HepG2 (cell line): ENCODE results near the gene ESYT2. TPM values are rescaled to one million over a fixed set of nuclear protein-coding genes. Genes with fewer than 3 reads are reported as not detected.
A peak's percentile ranks its signal among the peaks of the same experiment; 100 is the strongest.

Source experiments
- BCL3 ChIP-seq: sonication (generic); formaldehyde crosslinking; IDR thresholded peaks from 2 replicates; pipeline ENCODE4 v1.5.1; 2020; ENCODE audit warnings: mild to moderate bottlenecking, missing genetic modification reagents, moderate library complexity
- FOXM1 ChIP-seq: sonication (generic); formaldehyde crosslinking; IDR thresholded peaks from 2 replicates; pipeline ENCODE4 v1.5.0; 2020; ENCODE audit warnings: missing genetic modification reagents
- GZF1 ChIP-seq: sonication (generic); formaldehyde crosslinking; IDR thresholded peaks from 2 replicates; pipeline ENCODE4 v1.5.1; 2020; ENCODE audit warnings: mild to moderate bottlenecking, missing genetic modification reagents
- PITX1 ChIP-seq: sonication (generic); formaldehyde crosslinking; IDR thresholded peaks from 2 replicates; pipeline ENCODE4 v1.5.1; 2020; ENCODE audit warnings: mild to moderate bottlenecking, missing genetic modification reagents
- RERE ChIP-seq: IDR thresholded peaks from 2 replicates; pipeline ENCODE4 v1.6.1; 2016; ENCODE audit warnings: low read depth, missing genetic modification reagents, missing compliant biosample characterization
- SSRP1 ChIP-seq: IDR thresholded peaks from 2 replicates; pipeline ENCODE4 v1.6.1; 2016; ENCODE audit warnings: control low read depth
- U2AF1 ChIP-seq: fragments of 200-400 bp; formaldehyde crosslinking; optimal IDR thresholded peaks from 2 replicates; pipeline ENCODE3; 2017; ENCODE audit warnings: mild to moderate bottlenecking, low read depth, low read length
- ZFP82 ChIP-seq: sonication (generic); formaldehyde crosslinking; IDR thresholded peaks from 2 replicates; pipeline ENCODE4 v1.5.1; 2020; ENCODE audit warnings: mild to moderate bottlenecking, missing genetic modification reagents, borderline replicate concordance
- ZNF142 ChIP-seq: sonication (generic); formaldehyde crosslinking; IDR thresholded peaks from 2 replicates; pipeline ENCODE4 v1.4.0; 2020; ENCODE audit warnings: missing genetic modification reagents
- ZNF329 ChIP-seq: sonication (generic); formaldehyde crosslinking; IDR thresholded peaks from 2 replicates; pipeline ENCODE4 v1.9.0; 2021; ENCODE audit warnings: low read depth, mild to moderate bottlenecking, missing genetic modification reagents
- ZNF740 ChIP-seq: sonication (generic); formaldehyde crosslinking; IDR thresholded peaks from 2 replicates; pipeline ENCODE4 v1.4.0; 2020; ENCODE audit warnings: missing genetic modification reagents
- polyA plus RNA-seq, 8 experiments: library from polyadenylated mRNA; depleted of rRNA in 3 of 8; stranded (reverse) in 7 of 8; unstranded in 1 of 8; fragments of >200 nt; fragmentation: Illumina TruSeq in 4 of 8; extraction: Trizol in 4 of 8; gene quantifications; 2 replicates each; pipeline versions ENCODE4 v1.2.1 to v1.2.3, GENCODE V29; 2011 to 2016; ENCODE audit warnings: low read depth in 4 of 8, missing spikeins in 1 of 8, mixed read lengths in 1 of 8; ENCODE audit not compliant: insufficient read depth in 1 of 8
- total RNA-seq, 5 experiments: library from RNA; depleted of rRNA; stranded (reverse); fragments of >200 nt; fragmentation: Illumina TruSeq; extraction: Trizol; gene quantifications; 2 replicates each; pipeline ENCODE4 v1.2.3, GENCODE V29; 2016; ENCODE audit warnings: low read depth in 1 of 5
- TF ChIP-seq, protein P1 (sequence below): IDR thresholded peaks from 2 replicates; pipeline ENCODE4 v1.6.1; 2016

ESYT2 gene
- total and polyA plus RNA-seq, 2 of the 13 experiments (the other 11 are each of a cell fraction or from before 2014, with no cell fraction given): 28.5 to 37.3 TPM

DNA sequence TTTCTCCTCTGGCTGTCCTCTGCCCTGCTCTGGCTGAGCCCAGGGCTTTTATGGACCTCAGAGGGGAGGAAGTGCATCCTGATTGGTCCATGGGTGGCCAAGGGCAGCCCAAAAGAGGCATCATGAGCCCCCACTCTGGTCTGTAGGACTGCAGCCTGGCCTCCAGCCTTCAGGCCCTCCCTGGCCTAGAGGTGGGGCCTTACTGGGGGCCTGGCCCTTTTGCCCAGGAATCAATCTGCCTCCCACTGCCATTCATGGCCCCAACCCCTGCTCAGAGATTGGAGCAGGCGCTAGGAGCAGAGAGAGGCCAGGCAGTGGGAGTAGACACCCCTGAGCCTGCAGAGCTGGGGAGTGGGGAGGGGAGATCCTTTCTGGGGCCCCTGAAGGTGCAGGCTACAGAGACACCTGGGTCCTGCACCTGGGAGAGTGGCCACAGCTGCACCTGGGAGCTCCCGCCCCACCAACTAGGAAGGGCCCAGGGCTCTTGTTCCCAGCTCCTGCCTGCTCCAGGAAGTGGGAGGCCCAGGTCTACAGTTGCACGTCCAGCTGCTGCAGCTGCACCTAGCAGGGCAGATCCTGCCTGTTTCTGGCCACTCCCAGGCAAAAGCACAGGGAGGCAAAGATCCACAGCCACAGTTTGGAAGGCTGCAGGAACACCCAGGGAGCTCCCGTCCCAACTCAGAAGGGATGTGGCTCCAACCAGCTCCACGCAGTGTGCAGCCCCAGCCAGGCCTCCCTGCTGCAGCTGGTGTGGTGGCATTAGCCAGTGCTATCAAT, 20.6 kb upstream of the ESYT2 start (continued):
- TF ChIP-seq RERE (CRISPR knock-in tag): no peak
- TF ChIP-seq, protein P1, sequence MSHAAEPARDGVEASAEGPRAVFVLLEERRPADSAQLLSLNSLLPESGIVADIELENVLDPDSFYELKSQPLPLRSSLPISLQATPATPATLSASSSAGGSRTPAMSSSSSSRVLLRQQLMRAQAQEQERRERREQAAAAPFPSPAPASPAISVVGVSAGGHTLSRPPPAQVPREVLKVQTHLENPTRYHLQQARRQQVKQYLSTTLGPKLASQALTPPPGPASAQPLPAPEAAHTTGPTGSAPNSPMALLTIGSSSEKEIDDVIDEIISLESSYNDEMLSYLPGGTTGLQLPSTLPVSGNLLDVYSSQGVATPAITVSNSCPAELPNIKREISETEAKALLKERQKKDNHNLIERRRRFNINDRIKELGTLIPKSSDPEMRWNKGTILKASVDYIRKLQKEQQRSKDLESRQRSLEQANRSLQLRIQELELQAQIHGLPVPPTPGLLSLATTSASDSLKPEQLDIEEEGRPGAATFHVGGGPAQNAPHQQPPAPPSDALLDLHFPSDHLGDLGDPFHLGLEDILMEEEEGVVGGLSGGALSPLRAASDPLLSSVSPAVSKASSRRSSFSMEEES (CRISPR knock-in tag): no peak; the same call in 1 of the 2 replicates
- no peak for TF ChIP-seq ZNF142 (CRISPR knock-in tag)
- no peak for TF ChIP-seq ZNF740 (CRISPR knock-in tag)
- TF ChIP-seq GZF1 (CRISPR knock-in tag): 0 out of 2 replicates have a peak, but pooled peaks have one; percentile 34
- TF ChIP-seq ZNF329: no peak
- TF ChIP-seq ZFP82 (CRISPR knock-in tag): no peak
- TF ChIP-seq FOXM1 (CRISPR knock-in tag): no peak
- 0 out of 2 replicates have a peak, but pooled peaks have one; percentile 54 for TF ChIP-seq BCL3 (CRISPR knock-in tag)
- TF ChIP-seq PITX1 (CRISPR knock-in tag): peak; percentile 85; the same call in 1 of the 2 replicates
- no peak for TF ChIP-seq SSRP1
- no peak for TF ChIP-seq U2AF1
